Right lobe of liver (tissue), 4 donors: ENCODE measurements around the gene CCDC148.

Experiments used
- POLR2A ChIP-seq: fragments of 450-650 bp; IDR thresholded peaks from one replicate; pipeline ENCODE4 v1.6.1; 2017; ENCODE audit warnings: antibody characterized with exemption, mild to moderate bottlenecking
- TF ChIP-seq, protein P1 (sequence below), 4 donors: fragments of 200-600 bp in 3 of 4; fragments of 450-650 bp in 1 of 4; IDR thresholded peaks; one replicate each; pipeline versions ENCODE4 v1.5.1 to v1.8.0; 2016 to 2022; ENCODE audit warnings: antibody characterized with exemption in 4 of 4, mild to moderate bottlenecking in 2 of 4
- donor health status: DM: no; HTN: no; CAD: no.
- donor health status: DM: no; HTN: no; CAD: no.
- donor health status: DM: no; HTN: yes; CAD: no.

DNA sequence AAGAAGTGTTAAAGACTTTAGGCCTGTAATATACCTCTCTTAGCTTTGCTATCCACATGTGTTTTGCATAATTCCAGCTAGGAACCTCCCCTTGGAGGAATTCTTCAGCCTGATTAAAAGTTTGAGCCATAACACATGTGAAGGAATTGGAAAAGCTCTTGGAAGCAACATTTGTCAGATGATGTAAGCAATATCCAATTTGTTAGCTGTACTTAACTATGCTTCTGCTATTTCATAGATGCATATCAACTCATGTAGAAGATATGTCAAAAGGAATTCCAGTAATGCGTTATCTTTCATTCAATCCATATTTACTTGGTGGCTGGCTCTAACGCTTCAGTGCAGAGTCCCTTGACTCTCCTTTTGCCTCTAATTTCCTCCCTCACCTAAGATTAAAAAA lies 46.4 kb upstream of the CCDC148 start:
- TF ChIP-seq, protein P1, sequence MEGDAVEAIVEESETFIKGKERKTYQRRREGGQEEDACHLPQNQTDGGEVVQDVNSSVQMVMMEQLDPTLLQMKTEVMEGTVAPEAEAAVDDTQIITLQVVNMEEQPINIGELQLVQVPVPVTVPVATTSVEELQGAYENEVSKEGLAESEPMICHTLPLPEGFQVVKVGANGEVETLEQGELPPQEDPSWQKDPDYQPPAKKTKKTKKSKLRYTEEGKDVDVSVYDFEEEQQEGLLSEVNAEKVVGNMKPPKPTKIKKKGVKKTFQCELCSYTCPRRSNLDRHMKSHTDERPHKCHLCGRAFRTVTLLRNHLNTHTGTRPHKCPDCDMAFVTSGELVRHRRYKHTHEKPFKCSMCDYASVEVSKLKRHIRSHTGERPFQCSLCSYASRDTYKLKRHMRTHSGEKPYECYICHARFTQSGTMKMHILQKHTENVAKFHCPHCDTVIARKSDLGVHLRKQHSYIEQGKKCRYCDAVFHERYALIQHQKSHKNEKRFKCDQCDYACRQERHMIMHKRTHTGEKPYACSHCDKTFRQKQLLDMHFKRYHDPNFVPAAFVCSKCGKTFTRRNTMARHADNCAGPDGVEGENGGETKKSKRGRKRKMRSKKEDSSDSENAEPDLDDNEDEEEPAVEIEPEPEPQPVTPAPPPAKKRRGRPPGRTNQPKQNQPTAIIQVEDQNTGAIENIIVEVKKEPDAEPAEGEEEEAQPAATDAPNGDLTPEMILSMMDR (IDR thresholded peaks at IDR 0.05) = no peak
- TF ChIP-seq POLR2A = no peak
